ENCODE measurements around the gene KCNQ4. TPM values are rescaled to one million over a fixed set of nuclear protein-coding genes. Genes with fewer than 3 reads are reported as not detected.

KCNQ4 gene
- total RNA-seq, 1 experiment from 2014 or later, result 1.4 TPM

- no peak overlapping the region for H3K14ac ChIP-seq (ENCODE audit: insufficient read depth, low read length)
- no peak overlapping the region; a peak in 1 of 7 replicates for H3K27ac Mint-ChIP-seq
- H3T11ph ChIP-seq (ENCODE audit: low read length), result no peak overlapping the region
- no peaks in the 10 kb centered on the region for H3K27me3 Mint-ChIP-seq (ENCODE audit: low read depth)
- no peak overlapping the region for H3K18ac ChIP-seq (ENCODE audit: insufficient read length, low read depth, low read length)
- H3K23me2 ChIP-seq (ENCODE audit: insufficient read length, low read depth, low read length, poor library complexity, severe bottlenecking), result no peaks in the 10 kb centered on the region
- H3K27ac ChIP-seq (ENCODE audit: insufficient read length, low read depth, low read length), result no peak overlapping the region
- no peak overlapping the region for H4K5ac ChIP-seq (ENCODE audit: insufficient read length, low read depth, low read length)
- no peak overlapping the region for H2BK20ac ChIP-seq (ENCODE audit: low read depth, low read length, poor library complexity, severe bottlenecking)
- peaks cover 23 to 93% (median 82%) of the 10 kb centered on the region in 3 experiments; a peak in 6 of 7 replicates for H3K36me3 Mint-ChIP-seq (ENCODE audit: insufficient read depth in 1 of 3, low read depth in 3 of 3)
- H3K23ac ChIP-seq (ENCODE audit: insufficient read length, low read depth, low read length), result no peak overlapping the region
- no peak overlapping the region for H3K56ac ChIP-seq (ENCODE audit: insufficient read length, low read depth, low read length)
- H2AK5ac ChIP-seq (ENCODE audit: insufficient read length, low read length), result no peak overlapping the region
- H2BK12ac ChIP-seq (ENCODE audit: insufficient read length, low read depth, low read length), result no peak overlapping the region
- H2BK15ac ChIP-seq (ENCODE audit: low read depth, low read length), result no peak overlapping the region
- WGBS (ENCODE audit: extremely low coverage, insufficient read length, low lambda C conversion rate), result no CpG with 5 or more reads among the region's 8 CpGs
- H3K9ac ChIP-seq (ENCODE audit: extremely low read depth, insufficient read length, low read length), result no peak overlapping the region
- H2BK120ac ChIP-seq (ENCODE audit: low read depth, low read length, poor library complexity, severe bottlenecking), result no peak overlapping the region
- 0 out of 4 replicates have a peak, but pooled peaks cover 0 to 2% of the 10 kb centered on the region in 2 experiments for H3K4me1 Mint-ChIP-seq
- no peaks in the 10 kb centered on the region for H4K20me1 ChIP-seq (ENCODE audit: control insufficient read depth, insufficient read depth, insufficient read length)
- no peak overlapping the region for H4K91ac ChIP-seq (ENCODE audit: insufficient read length, low read depth, low read length)
- no peaks in the 10 kb centered on the region for H3K4me1 ChIP-seq (ENCODE audit: insufficient read depth, low read length)
- no peak overlapping the region for H3K4me2 ChIP-seq (ENCODE audit: insufficient read depth, insufficient read length, low read length)
- H3K4me3 Mint-ChIP-seq, result no peak overlapping the region
- no peaks in the 10 kb centered on the region for H3K79me1 ChIP-seq (ENCODE audit: insufficient read depth, low read depth, low read length, poor library complexity, severe bottlenecking)
- H3K9me3 Mint-ChIP-seq, result no peaks in the 10 kb centered on the region
- no peak overlapping the region for H3K4ac ChIP-seq (ENCODE audit: low read depth, low read length)
- H2BK5ac ChIP-seq (ENCODE audit: insufficient read length, low read length), result no peak overlapping the region
- H3K79me2 ChIP-seq (ENCODE audit: insufficient read depth, low read length), result no peaks in the 10 kb centered on the region
- no peak for TF ChIP-seq CTCF (conservative IDR thresholded peaks at IDR 0.05)
- H3K9me3 ChIP-seq (ENCODE audit: control insufficient read depth, low read depth, low read length), result no peaks in the 10 kb centered on the region
- no peak for DNase-seq
- H3K27me3 ChIP-seq (ENCODE audit: insufficient read depth, low read length), result no peaks in the 10 kb centered on the region
- no peak overlapping the region for H2AFZ ChIP-seq (ENCODE audit: low read length)
- H4K8ac ChIP-seq (replicated peaks; ENCODE audit: insufficient read length, low read depth, low read length), result no peak overlapping the region
Measured at GRCh38 chr1:40753142-40753882, 30.3 kb upstream of the KCNQ4 start.
